Mesenchymal stem cell (in vitro differentiated cells and primary cell): Measurements from ENCODE around the gene BCR.

Experiments used
- DNase-seq: peaks from one replicate; pipeline ENCODE4 v3.0.0-alpha.2; 2013
- H2AFZ ChIP-seq: one replicate; pipeline ENCODE4 v1.6.1; 2013; ENCODE audit warnings: low read depth, mild to moderate bottlenecking, control low read depth, inconsistent platforms, low read length, moderate library complexity
- H2AK5ac ChIP-seq: 2 replicates; pipeline ENCODE4 v1.6.1; 2013; ENCODE audit warnings: low read length, moderate library complexity, mild to moderate bottlenecking, inconsistent platforms; ENCODE audit not compliant: severe bottlenecking
- H2BK120ac ChIP-seq: one replicate; pipeline ENCODE4 v1.6.1; 2013; ENCODE audit warnings: low read depth, mild to moderate bottlenecking, inconsistent platforms, low read length, moderate library complexity
- H2BK12ac ChIP-seq, 2 experiments: one replicate each; pipeline ENCODE4 v1.6.1; 2013; ENCODE audit warnings: inconsistent platforms in 2 of 2, low read length in 2 of 2, mild to moderate bottlenecking in 2 of 2, moderate library complexity in 2 of 2, control low read depth in 1 of 2
- H2BK15ac ChIP-seq: one replicate; pipeline ENCODE4 v1.6.1; 2013; ENCODE audit warnings: mild to moderate bottlenecking, low read depth, inconsistent platforms; ENCODE audit not compliant: poor library complexity, severe bottlenecking
- H2BK5ac ChIP-seq: 2 replicates; pipeline ENCODE4 v1.6.1; 2013; ENCODE audit warnings: low read depth, mild to moderate bottlenecking, low read length, control low read depth, inconsistent platforms; ENCODE audit not compliant: poor library complexity, severe bottlenecking
- H3K14ac ChIP-seq, 2 experiments: one replicate each; pipeline ENCODE4 v1.6.1; 2013; ENCODE audit warnings: inconsistent platforms in 2 of 2, low read length in 2 of 2, control low read depth in 1 of 2, mild to moderate bottlenecking in 1 of 2, moderate library complexity in 1 of 2
- H3K18ac ChIP-seq, 2 experiments: one replicate each; pipeline ENCODE4 v1.6.1; 2013; ENCODE audit warnings: inconsistent platforms in 2 of 2, low read length in 2 of 2, control low read depth in 1 of 2, low read depth in 1 of 2, mild to moderate bottlenecking in 1 of 2
- H3K23ac ChIP-seq, 2 experiments: one replicate each; pipeline ENCODE4 v1.6.1; 2013; ENCODE audit warnings: inconsistent platforms in 2 of 2, low read length in 2 of 2, mild to moderate bottlenecking in 2 of 2, moderate library complexity in 2 of 2, control low read depth in 1 of 2
- H3K27ac ChIP-seq: 2 replicates; pipeline ENCODE4 v1.5.1; 2013; ENCODE audit warnings: mild to moderate bottlenecking, moderate library complexity, low read length, control low read depth, inconsistent platforms; ENCODE audit not compliant: poor library complexity, severe bottlenecking
- H3K27me3 ChIP-seq, 2 experiments: 2 replicates each; pipeline versions ENCODE4 v1.6.1 to v1.7.0; 2013; ENCODE audit warnings: low read length in 2 of 2, mild to moderate bottlenecking in 2 of 2, moderate library complexity in 2 of 2, control low read depth in 1 of 2, inconsistent platforms in 1 of 2; ENCODE audit not compliant: control insufficient read depth in 1 of 2, insufficient read depth in 1 of 2
- H3K36me3 ChIP-seq, 2 experiments: 2 replicates each; pipeline versions ENCODE4 v1.6.1 to v1.7.0; 2013; ENCODE audit warnings: low read length in 2 of 2, control low read depth in 1 of 2, inconsistent platforms in 1 of 2, low read depth in 1 of 2, mild to moderate bottlenecking in 1 of 2; ENCODE audit not compliant: insufficient read depth in 2 of 2, control insufficient read depth in 1 of 2
- H3K4ac ChIP-seq, 2 experiments: one replicate each; pipeline ENCODE4 v1.6.1; 2013; ENCODE audit warnings: inconsistent platforms in 2 of 2, low read length in 2 of 2, mild to moderate bottlenecking in 2 of 2, moderate library complexity in 2 of 2, control low read depth in 1 of 2, low read depth in 1 of 2
- H3K4me1 ChIP-seq: 2 replicates; pipeline ENCODE4 v1.6.1; 2013; ENCODE audit warnings: low read depth, low read length, control low read depth; ENCODE audit not compliant: control insufficient read depth, insufficient read depth
- H3K4me2 ChIP-seq: 2 replicates; pipeline ENCODE4 v1.6.1; 2013; ENCODE audit warnings: low read length, mild to moderate bottlenecking, inconsistent platforms; ENCODE audit not compliant: poor library complexity, severe bottlenecking
- H3K4me3 ChIP-seq, 2 experiments: 2 replicates each; pipeline versions ENCODE4 v1.5.1 to v1.7.0; 2013; ENCODE audit warnings: low read length in 2 of 2, mild to moderate bottlenecking in 2 of 2, control low read depth in 1 of 2, low read depth in 1 of 2; ENCODE audit not compliant: insufficient read depth in 1 of 2
- H3K79me1 ChIP-seq: replicated peaks from 2 replicates; pipeline ENCODE4 v1.6.1; 2013; ENCODE audit warnings: mild to moderate bottlenecking, control low read depth, low read length, inconsistent platforms; ENCODE audit not compliant: poor library complexity, severe bottlenecking
- H3K9ac ChIP-seq: 2 replicates; pipeline ENCODE4 v1.7.0; 2013; ENCODE audit warnings: mild to moderate bottlenecking, low read length, moderate library complexity
- H3K9me3 ChIP-seq: 2 replicates; pipeline ENCODE4 v1.7.0; 2013; ENCODE audit warnings: mild to moderate bottlenecking, low read length; ENCODE audit not compliant: control insufficient read depth
- H4K8ac ChIP-seq: one replicate; pipeline ENCODE4 v1.6.1; 2013; ENCODE audit warnings: inconsistent platforms, mild to moderate bottlenecking, low read length, moderate library complexity
- H4K91ac ChIP-seq: one replicate; pipeline ENCODE4 v1.6.1; 2013; ENCODE audit warnings: mild to moderate bottlenecking, low read length, inconsistent platforms
- WGBS: methylation state at CpG from one replicate; pipeline ENCODE4 v1.1.7; 2013; ENCODE audit warnings: mixed read lengths; 5-methylcytosine and 5-hydroxymethylcytosine counted together

BCR gene

DNA sequence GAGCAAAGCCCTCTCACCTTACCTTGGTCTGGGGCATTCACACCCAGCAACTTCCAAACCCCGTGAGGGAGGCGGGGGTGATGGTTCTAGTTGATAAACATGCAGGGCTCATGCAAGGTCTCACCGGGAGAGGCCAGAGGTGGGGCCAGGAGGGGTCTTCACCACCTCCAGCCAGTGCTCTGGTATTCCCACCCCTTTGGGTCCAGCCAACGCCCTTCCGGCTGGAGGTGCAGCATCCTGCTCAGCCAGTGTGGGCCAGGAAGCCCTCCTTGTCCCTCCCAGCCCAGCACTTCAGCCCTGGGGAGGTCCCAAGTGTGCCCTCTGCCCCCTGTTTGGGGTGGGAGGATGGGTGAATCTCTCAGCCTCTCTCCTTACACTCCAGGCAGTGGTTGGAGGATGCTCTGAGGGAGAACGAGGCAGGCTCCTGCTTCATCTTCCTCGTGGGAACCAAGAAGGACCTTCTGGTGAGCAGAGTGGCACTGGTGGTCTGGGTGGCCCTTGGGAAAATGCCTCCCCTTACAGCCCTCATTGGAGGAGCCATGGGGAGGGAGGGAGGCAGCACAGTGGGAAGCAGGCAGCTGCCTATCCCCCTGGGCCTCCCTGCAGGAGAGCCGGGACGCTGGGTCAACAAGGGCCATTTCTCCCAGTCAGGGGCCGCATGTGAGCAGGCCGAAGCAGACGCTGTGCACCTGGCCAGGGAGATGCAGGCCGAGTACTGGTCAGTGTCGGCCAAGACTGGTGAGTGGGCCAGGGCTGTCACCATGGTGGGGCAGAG, 21.6 kb upstream of the BCR start:
- no peaks in the 10 kb centered on the region for H3K27me3 ChIP-seq
- no peak overlapping the region for H2BK15ac ChIP-seq
- no peak overlapping the region for H2BK12ac ChIP-seq
- no peak overlapping the region for H3K4me3 ChIP-seq
- H3K9ac ChIP-seq, result no peak overlapping the region
- no peak overlapping the region for H3K18ac ChIP-seq
- H3K4me1 ChIP-seq, result peaks cover 10% of the 10 kb centered on the region
- WGBS, result 80% methylated on average over 12 of the region's 14 CpGs
- H2BK5ac ChIP-seq, result no peak overlapping the region
- no peak overlapping the region for H3K14ac ChIP-seq
- peak overlapping the region in 1 of 2 experiments; percentile 62 for H3K23ac ChIP-seq
- H4K91ac ChIP-seq, result no peak overlapping the region
- H4K8ac ChIP-seq, result no peak overlapping the region
- H3K4me2 ChIP-seq, result no peak overlapping the region
- H3K36me3 ChIP-seq, result peaks cover 4 to 12% of the 10 kb centered on the region in 2 experiments
- no peak overlapping the region for H2BK120ac ChIP-seq
- DNase-seq, result no peak
- no peak overlapping the region for H3K4ac ChIP-seq
- no peaks in the 10 kb centered on the region for H3K9me3 ChIP-seq
- H3K27ac ChIP-seq, result no peak overlapping the region
- H2AK5ac ChIP-seq, result no peak overlapping the region
- no peak overlapping the region for H2AFZ ChIP-seq
- H3K79me1 ChIP-seq, result no peaks in the 10 kb centered on the region

DNA sequence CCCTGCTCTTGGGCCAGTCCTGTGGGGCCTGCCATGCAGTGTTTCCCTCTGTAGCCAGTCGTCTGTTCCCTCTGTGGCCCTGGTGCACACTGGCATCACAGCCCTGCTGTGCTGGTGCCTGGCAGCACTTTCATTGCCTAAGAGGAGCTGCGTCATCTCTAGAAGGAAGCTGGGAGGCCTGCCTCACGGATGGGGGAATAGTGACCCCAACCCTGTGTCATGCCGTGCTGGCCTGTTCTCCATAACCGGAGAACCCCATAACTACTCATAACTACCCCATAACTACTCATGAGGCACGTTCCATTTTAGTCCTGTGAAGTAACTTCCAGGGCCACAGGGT, 21.0 kb upstream of the BCR start:
- no peaks in the 10 kb centered on the region for H3K9me3 ChIP-seq
- H3K27ac ChIP-seq, result no peak overlapping the region
- H3K4me1 ChIP-seq, result peaks cover 10% of the 10 kb centered on the region
- no peak for DNase-seq
- H2AK5ac ChIP-seq, result no peak overlapping the region
- 72% methylated on average over 6 of the region's 6 CpGs for WGBS
- no peaks in the 10 kb centered on the region for H3K27me3 ChIP-seq
- H3K23ac ChIP-seq, result no peak overlapping the region
- H3K14ac ChIP-seq, result no peak overlapping the region
- peaks cover 4 to 12% of the 10 kb centered on the region in 2 experiments for H3K36me3 ChIP-seq
- H3K4me3 ChIP-seq, result no peak overlapping the region
- H4K8ac ChIP-seq, result no peak overlapping the region
- no peak overlapping the region for H2BK15ac ChIP-seq
- H3K4ac ChIP-seq, result no peak overlapping the region
- no peak overlapping the region for H3K18ac ChIP-seq
- no peak overlapping the region for H2AFZ ChIP-seq
- no peak overlapping the region for H2BK5ac ChIP-seq
- H3K4me2 ChIP-seq, result no peak overlapping the region
- H2BK120ac ChIP-seq, result no peak overlapping the region
- H4K91ac ChIP-seq, result no peak overlapping the region
- no peak overlapping the region for H3K9ac ChIP-seq
- no peak overlapping the region for H2BK12ac ChIP-seq
- no peaks in the 10 kb centered on the region for H3K79me1 ChIP-seq

- Histone ChIP-seq H3K4me2 (no peak overlapping the region), H3K27me3 (peaks cover 0 to 6% of the 10 kb centered on the region in 2 experiments), H3K27ac (no peak overlapping the region), H3K4me1 (peaks cover 10% of the 10 kb centered on the region), H3K18ac (no peak overlapping the region), H3K9me3 (no peaks in the 10 kb centered on the region), H3K9ac (no peak overlapping the region), H4K8ac (no peak overlapping the region), H3K14ac (no peak overlapping the region), H3K79me1 (no peaks in the 10 kb centered on the region), H2BK120ac (no peak overlapping the region), H2BK5ac (no peak overlapping the region), H3K4me3 (no peak overlapping the region), H2BK12ac (no peak overlapping the region), H2AK5ac (no peak overlapping the region), H3K23ac (no peak overlapping the region), H4K91ac (no peak overlapping the region), H2BK15ac (no peak overlapping the region), H2AFZ (no peak overlapping the region), H3K4ac (no peak overlapping the region), H3K36me3 (peaks cover 0 to 10% of the 10 kb centered on the region in 2 experiments)
- 77% methylated on average over 4 of the region's 4 CpGs for WGBS
- no peak for DNase-seq
Observed at GRCh38 chr22:23161029-23161428, 19.3 kb upstream of the BCR start.

- Histone ChIP-seq H3K18ac (no peak overlapping the region), H3K4me3 (no peak overlapping the region), H3K4me1 (peaks cover 10% of the 10 kb centered on the region), H3K4me2 (no peak overlapping the region), H4K8ac (no peak overlapping the region), H2BK15ac (no peak overlapping the region), H4K91ac (no peak overlapping the region), H3K36me3 (peaks cover 0 to 10% of the 10 kb centered on the region in 2 experiments), H2BK120ac (no peak overlapping the region), H3K27ac (no peak overlapping the region), H3K9ac (no peak overlapping the region), H3K14ac (no peak overlapping the region), H2BK12ac (no peak overlapping the region), H3K27me3 (peaks cover 0 to 9% of the 10 kb centered on the region in 2 experiments), H3K4ac (no peak overlapping the region), H2BK5ac (no peak overlapping the region), H3K9me3 (no peaks in the 10 kb centered on the region), H3K23ac (no peak overlapping the region), H2AFZ (no peak overlapping the region), H2AK5ac (no peak overlapping the region), H3K79me1 (no peaks in the 10 kb centered on the region)
- no peak for DNase-seq
- WGBS, result 84% methylated on average over 13 of the region's 13 CpGs
Observed at GRCh38 chr22:23161574-23161973, 18.7 kb upstream of the BCR start.
